Thoracic aorta (tissue), 2 donors: ENCODE results near the gene CDK5RAP2. TPM values are rescaled to one million over a fixed set of nuclear protein-coding genes. Genes with fewer than 3 reads are reported as not detected.

ENCODE experiments used
- ATAC-seq: fragments of 150-250 bp; one replicate; pipeline ENCODE4 v1.8.0; 2017; ENCODE audit warnings: low read depth; ENCODE audit not compliant: insufficient number of reproducible peaks, low FRiP score
- DNase-seq: peaks from one replicate; pipeline ENCODE4 v3.0.0-alpha.2; 2020; ENCODE audit warnings: low spot score
- H3K27ac ChIP-seq, 2 donors: fragments of 200-600 bp; sonication (generic); 1 replicate in 1 of 2; 2 replicates in 1 of 2; pipeline ENCODE4 v1.5.1; 2016; ENCODE audit warnings: mild to moderate bottlenecking in 2 of 2, moderate library complexity in 2 of 2
- H3K27me3 ChIP-seq: fragments of 200-600 bp; sonication (generic); replicated peaks from 2 replicates; pipeline ENCODE4 v1.6.0; 2016; ENCODE audit warnings: mild to moderate bottlenecking; ENCODE audit not compliant: insufficient read depth
- H3K36me3 ChIP-seq: fragments of 200-600 bp; sonication (generic); one replicate; pipeline ENCODE4 v1.5.1; 2016
- H3K4me1 ChIP-seq, 2 donors: fragments of 200-600 bp; sonication (generic); 1 replicate in 1 of 2; 2 replicates in 1 of 2; pipeline versions ENCODE4 v1.5.1 to v1.6.0; 2016; ENCODE audit warnings: low read depth in 2 of 2, mild to moderate bottlenecking in 1 of 2; ENCODE audit not compliant: control insufficient read depth in 1 of 2
- H3K4me3 ChIP-seq: fragments of 200-600 bp; sonication (generic); 2 replicates; pipeline ENCODE4 v1.5.1; 2016; ENCODE audit warnings: mild to moderate bottlenecking
- H3K9me3 ChIP-seq: fragments of 200-600 bp; sonication (generic); 2 replicates; pipeline ENCODE4 v1.5.1; 2016
- CTCF ChIP-seq: fragments of 200-600 bp; sonication (generic); IDR thresholded peaks from one replicate; pipeline ENCODE4 v1.5.1; 2019; ENCODE audit warnings: antibody characterized with exemption
- total RNA-seq, 2 donors: library from RNA; depleted of rRNA; stranded (reverse); fragments of >200 nt; gene quantifications; one replicate each; pipeline versions ENCODE4 v1.1.0 to v1.2.3, GENCODE V29; 2016

Gene CDK5RAP2
- total RNA-seq, 2 donors from 2014 or later: 67.8 to 132 TPM

- ATAC-seq: no peak
- Histone ChIP-seq H3K4me3 (no peak overlapping the region), H3K9me3 (no peaks in the 10 kb centered on the region), H3K27ac (no peak overlapping the region), H3K27me3 (no peaks in the 10 kb centered on the region), H3K4me1 (no peaks in the 10 kb centered on the region), H3K36me3 (no peaks in the 10 kb centered on the region)
- no peak for TF ChIP-seq CTCF
- DNase-seq: no peak
These were observed 229.4 kb downstream of the CDK5RAP2 start for GRCh38 chr9:120350596-120350995.

- Histone ChIP-seq H3K36me3 (no peaks in the 10 kb centered on the region), H3K4me3 (no peak overlapping the region), H3K9me3 (no peaks in the 10 kb centered on the region), H3K4me1 (no peaks in the 10 kb centered on the region), H3K27me3 (no peaks in the 10 kb centered on the region), H3K27ac (no peak overlapping the region)
- DNase-seq: no peak
- ATAC-seq: no peak
- TF ChIP-seq CTCF: no peak
These were observed 231.0 kb downstream of the CDK5RAP2 start for GRCh38 chr9:120348951-120349429.

- Histone ChIP-seq H3K4me3 (no peak overlapping the region), H3K27ac (no peak overlapping the region), H3K9me3 (no peaks in the 10 kb centered on the region), H3K4me1 (no peaks in the 10 kb centered on the region), H3K27me3 (no peaks in the 10 kb centered on the region), H3K36me3 (no peaks in the 10 kb centered on the region)
- ATAC-seq: no peak
- no peak for TF ChIP-seq CTCF
- no peak for DNase-seq
These were observed 234.6 kb downstream of the CDK5RAP2 start for GRCh38 chr9:120345379-120345778.

GRCh38 chr9:120344230-120344629 lies 235.7 kb downstream of the CDK5RAP2 start:
- Histone ChIP-seq H3K4me1 (no peaks in the 10 kb centered on the region), H3K4me3 (no peak overlapping the region), H3K27ac (no peak overlapping the region), H3K36me3 (no peaks in the 10 kb centered on the region), H3K9me3 (no peaks in the 10 kb centered on the region), H3K27me3 (no peaks in the 10 kb centered on the region)
- ATAC-seq (no peak), DNase-seq (no peak)
- TF ChIP-seq CTCF: no peak

- DNase-seq: no peak
- Histone ChIP-seq H3K9me3 (no peaks in the 10 kb centered on the region), H3K27ac (no peak overlapping the region), H3K36me3 (no peaks in the 10 kb centered on the region), H3K4me3 (no peak overlapping the region), H3K4me1 (no peaks in the 10 kb centered on the region), H3K27me3 (no peaks in the 10 kb centered on the region)
- no peak for ATAC-seq
- no peak for TF ChIP-seq CTCF
These were observed 236.6 kb downstream of the CDK5RAP2 start for GRCh38 chr9:120343416-120343815.

Other genes with a start within 250 kb of the CDK5RAP2 start
- 10 to 100 TPM; 19.2 to 27.3 TPM for gene MEGF9, start 134.3 kb upstream of the CDK5RAP2 start, total RNA-seq
- gene FBXW2, start 213.2 kb upstream of the CDK5RAP2 start, total RNA-seq: 10 to 100 TPM; 41.7 to 79.7 TPM